CD4-positive, alpha-beta T cell (primary cell): Measurements from ENCODE around the gene CMSS1. TPM values are rescaled to one million over a fixed set of nuclear protein-coding genes. Genes with fewer than 3 reads are reported as not detected.

ENCODE experiments used
- ATAC-seq: fragments of 200-7000 bp; cut with Tn5 transposase; one replicate; pipeline ENCODE4 v1.10.0; 2022; ENCODE audit warnings: mild to moderate bottlenecking; ENCODE audit not compliant: poor library complexity
- CTCF ChIA-PET: fragments of 350-600 bp; sonication (Branson Sonifier 250); formaldehyde crosslinking; loops from one replicate; lab custom pipeline; 2021; ENCODE audit warnings: antibody characterized with exemption, inconsistent platforms; lab: Charles Lee
- POLR2A ChIA-PET: fragments of 350-600 bp; sonication (Branson Sonifier 250); formaldehyde crosslinking; loops from one replicate; lab custom pipeline; 2021; ENCODE audit warnings: antibody characterized with exemption, inconsistent platforms; lab: Charles Lee
- DNase-seq, 14 experiments: peaks; one replicate each; pipeline ENCODE4 v3.0.0-alpha.2; 2013 to 2020; ENCODE audit warnings: mixed read lengths in 2 of 14
- H3K27ac ChIP-seq, 2 donors: one replicate each; pipeline versions ENCODE4 v1.5.1 to v1.7.0; 2013; ENCODE audit warnings: low read length in 2 of 2, low read depth in 1 of 2, mild to moderate bottlenecking in 1 of 2
- H3K27me3 ChIP-seq, 2 experiments: 1 replicate in 1 of 2; 2 replicates in 1 of 2; pipeline versions ENCODE4 v1.6.1 to v1.7.0; 2013; ENCODE audit warnings: low read length in 2 of 2, control low read depth in 1 of 2, mild to moderate bottlenecking in 1 of 2, moderate library complexity in 1 of 2; ENCODE audit not compliant: insufficient read depth in 2 of 2, control insufficient read depth in 1 of 2
- H3K36me3 ChIP-seq: one replicate; pipeline ENCODE4 v1.6.1; 2013; ENCODE audit warnings: low read length, control low read depth; ENCODE audit not compliant: insufficient read depth
- H3K4me1 ChIP-seq: one replicate; pipeline ENCODE4 v1.6.1; 2013; ENCODE audit warnings: low read length, control low read depth; ENCODE audit not compliant: insufficient read depth
- H3K4me3 ChIP-seq: one replicate; pipeline ENCODE4 v1.5.1; 2013; ENCODE audit warnings: mild to moderate bottlenecking, low read length, moderate library complexity
- H3K9me3 ChIP-seq, 2 experiments: 1 replicate in 1 of 2; 2 replicates in 1 of 2; pipeline versions ENCODE4 v1.6.1 to v1.7.0; 2013; ENCODE audit warnings: low read length in 2 of 2, mild to moderate bottlenecking in 2 of 2, control low read depth in 1 of 2, moderate library complexity in 1 of 2; ENCODE audit not compliant: control insufficient read depth in 1 of 2, insufficient read depth in 1 of 2
- H3K27ac Mint-ChIP-seq: one replicate; pipeline ENCODE4 v1.8.0; 2020; ENCODE audit warnings: mixed read lengths
- H3K27me3 Mint-ChIP-seq: one replicate; pipeline ENCODE4 v1.8.0; 2021; ENCODE audit warnings: mixed read lengths
- H3K36me3 Mint-ChIP-seq: one replicate; pipeline ENCODE4 v1.8.0; 2021; ENCODE audit warnings: low read depth, mixed read lengths
- H3K4me1 Mint-ChIP-seq: one replicate; pipeline ENCODE4 v1.8.0; 2021; ENCODE audit warnings: low read depth, mixed read lengths
- H3K4me3 Mint-ChIP-seq: one replicate; pipeline ENCODE4 v1.8.0; 2020; ENCODE audit warnings: mild to moderate bottlenecking, mixed read lengths
- H3K9me3 Mint-ChIP-seq: one replicate; pipeline ENCODE4 v1.8.0; 2020; ENCODE audit warnings: mixed read lengths
- CTCF ChIP-seq: fragments of 200-600 bp; IDR thresholded peaks from one replicate; pipeline ENCODE4 v1.8.0; 2022; ENCODE audit warnings: antibody characterized with exemption, mild to moderate bottlenecking
- intact Hi-C, 2 experiments: fragments of 100-400 bp; cut with DNase I in 1 of 2; cut with micrococcal nuclease in 1 of 2; formaldehyde crosslinking; loops; one replicate each; pipeline versions ENCODE4 v1.15.1 to v1.9.0; 2023 to 2025; cut with DNase I, micrococcal nuclease
- total RNA-seq, 174 experiments: library from RNA in 2 of 174; stranded (reverse) in 2 of 174; gene quantifications; one replicate each; pipeline ENCODE4 v1.2.3 and lab custom pipeline; 2021 to 2026

The CMSS1 gene
- total RNA-seq, 2 experiments from 2014 or later: 12.2 TPM

- Mint-ChIP-seq H3K4me1 (peaks cover 5% of the 10 kb centered on the region), H3K27ac (no peak overlapping the region), H3K4me3 (no peak overlapping the region), H3K36me3 (peaks cover 12% of the 10 kb centered on the region), H3K27me3 (no peaks in the 10 kb centered on the region), H3K9me3 (no peaks in the 10 kb centered on the region)
- H3K27ac ChIP-seq: no peak overlapping the region
- no peak for TF ChIP-seq CTCF
- no peak overlapping the region for H3K4me3 ChIP-seq
- DNase-seq (no peak), ATAC-seq (no peak)
- H3K9me3 ChIP-seq: no peaks in the 10 kb centered on the region
- intact Hi-C loops: no loop called here
- no peaks in the 10 kb centered on the region for H3K27me3 ChIP-seq
- H3K36me3 ChIP-seq: no peaks in the 10 kb centered on the region
- CTCF ChIA-PET: no interaction called here
- POLR2A ChIA-PET: no interaction called here
- H3K4me1 ChIP-seq: no peaks in the 10 kb centered on the region
These were observed 117.5 kb downstream of the CMSS1 start for GRCh38 chr3:99934975-99935797.

- no peak overlapping the region for H3K4me3 Mint-ChIP-seq
These were observed 120.7 kb downstream of the CMSS1 start for GRCh38 chr3:99938270-99938911.

GRCh38 chr3:99939876-99940275, 122.2 kb downstream of the CMSS1 start:
- no peaks in the 10 kb centered on the region for H3K36me3 Mint-ChIP-seq
- H3K4me1 ChIP-seq: no peaks in the 10 kb centered on the region
- no peak overlapping the region for H3K27ac Mint-ChIP-seq
- intact Hi-C loops: no loop called here
- no peaks in the 10 kb centered on the region for H3K9me3 ChIP-seq
- H3K27me3 Mint-ChIP-seq: no peaks in the 10 kb centered on the region
- H3K4me3 Mint-ChIP-seq: no peak overlapping the region
- no peak overlapping the region for H3K4me3 ChIP-seq
- ChIA-PET CTCF (no interaction called here), POLR2A (no interaction called here)
- ATAC-seq (no peak), DNase-seq (no peak)
- no peaks in the 10 kb centered on the region for H3K27me3 ChIP-seq
- no peak for TF ChIP-seq CTCF
- H3K36me3 ChIP-seq: no peaks in the 10 kb centered on the region
- H3K27ac ChIP-seq: no peak overlapping the region
- no peaks in the 10 kb centered on the region for H3K9me3 Mint-ChIP-seq
- peaks cover 5% of the 10 kb centered on the region for H3K4me1 Mint-ChIP-seq

More at GRCh38 chr3:99938270-99938911, 120.7 kb downstream of the CMSS1 start:
- Histone ChIP-seq H3K9me3 (no peaks in the 10 kb centered on the region), H3K4me1 (no peaks in the 10 kb centered on the region), H3K4me3 (no peak overlapping the region), H3K27ac (no peak overlapping the region), H3K27me3 (no peaks in the 10 kb centered on the region), H3K36me3 (no peaks in the 10 kb centered on the region)
- POLR2A ChIA-PET: no interaction called here
- H3K27me3 Mint-ChIP-seq: no peaks in the 10 kb centered on the region
- H3K27ac Mint-ChIP-seq: no peak overlapping the region
- H3K36me3 Mint-ChIP-seq: no peaks in the 10 kb centered on the region
- no peak for DNase-seq
- no peaks in the 10 kb centered on the region for H3K9me3 Mint-ChIP-seq
- peaks cover 5% of the 10 kb centered on the region for H3K4me1 Mint-ChIP-seq
- ATAC-seq: no peak
- TF ChIP-seq CTCF: no peak
- CTCF ChIA-PET: no interaction called here
- intact Hi-C loops: no loop called here
